ENCODE measurements around the gene ATXN7.

DNA sequence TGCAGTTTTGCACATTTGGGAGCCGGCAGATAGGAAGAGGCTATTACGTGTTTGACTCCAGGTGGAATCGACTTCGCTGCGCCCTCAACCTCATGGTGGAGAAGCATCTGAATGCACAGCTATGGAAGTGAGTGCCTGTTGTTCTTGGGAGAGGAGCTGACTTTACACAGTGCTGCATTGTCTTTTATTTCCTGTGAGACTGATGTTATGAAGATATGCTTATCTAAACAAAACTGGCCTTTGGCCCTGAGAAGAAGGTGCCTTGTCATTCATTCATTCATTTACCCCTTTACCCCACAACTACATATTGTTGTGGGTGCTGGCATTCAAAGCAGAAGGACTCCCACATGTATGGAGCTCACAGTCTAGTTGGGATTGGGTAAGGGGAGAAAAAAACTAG is 127.1 kb downstream of the ATXN7 start:
- TF ChIP-seq, protein P1, sequence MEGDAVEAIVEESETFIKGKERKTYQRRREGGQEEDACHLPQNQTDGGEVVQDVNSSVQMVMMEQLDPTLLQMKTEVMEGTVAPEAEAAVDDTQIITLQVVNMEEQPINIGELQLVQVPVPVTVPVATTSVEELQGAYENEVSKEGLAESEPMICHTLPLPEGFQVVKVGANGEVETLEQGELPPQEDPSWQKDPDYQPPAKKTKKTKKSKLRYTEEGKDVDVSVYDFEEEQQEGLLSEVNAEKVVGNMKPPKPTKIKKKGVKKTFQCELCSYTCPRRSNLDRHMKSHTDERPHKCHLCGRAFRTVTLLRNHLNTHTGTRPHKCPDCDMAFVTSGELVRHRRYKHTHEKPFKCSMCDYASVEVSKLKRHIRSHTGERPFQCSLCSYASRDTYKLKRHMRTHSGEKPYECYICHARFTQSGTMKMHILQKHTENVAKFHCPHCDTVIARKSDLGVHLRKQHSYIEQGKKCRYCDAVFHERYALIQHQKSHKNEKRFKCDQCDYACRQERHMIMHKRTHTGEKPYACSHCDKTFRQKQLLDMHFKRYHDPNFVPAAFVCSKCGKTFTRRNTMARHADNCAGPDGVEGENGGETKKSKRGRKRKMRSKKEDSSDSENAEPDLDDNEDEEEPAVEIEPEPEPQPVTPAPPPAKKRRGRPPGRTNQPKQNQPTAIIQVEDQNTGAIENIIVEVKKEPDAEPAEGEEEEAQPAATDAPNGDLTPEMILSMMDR (IDR thresholded peaks at IDR 0.05): no peak
- TF ChIP-seq POLR2A (IDR thresholded peaks at IDR 0.05): no peak

All from Peyer's patch (tissue), 4 donors.